Limb (tissue), 2 donors: ENCODE results near the gene EFHC2.

Experiments
- DNase-seq, 2 donors: peaks; one replicate each; pipeline ENCODE4 v3.0.0-alpha.2; 2016; ENCODE audit errors: extremely low spot score in 2 of 2

The EFHC2 gene

GRCh38 chrX:44156726-44157125 is 186.7 kb downstream of the EFHC2 start:
- no peak for DNase-seq

- DNase-seq: no peak
Observed at GRCh38 chrX:44155126-44155525, 188.3 kb downstream of the EFHC2 start.

GRCh38 chrX:44152852-44153251 is 190.6 kb downstream of the EFHC2 start:
- DNase-seq: no peak

- DNase-seq: no peak
Observed at GRCh38 chrX:44147130-44147529, 196.3 kb downstream of the EFHC2 start.

GRCh38 chrX:44144177-44144945 is 199.1 kb downstream of the EFHC2 start:
- DNase-seq: no peak

- no peak for DNase-seq
Observed at GRCh38 chrX:44143061-44143602, 200.3 kb downstream of the EFHC2 start.

GRCh38 chrX:44130189-44130588 is 213.3 kb downstream of the EFHC2 start:
- no peak for DNase-seq

GRCh38 chrX:44113337-44113736 is 230.1 kb downstream of the EFHC2 start:
- no peak for DNase-seq

- no peak for DNase-seq
Observed at GRCh38 chrX:44106864-44107263, 236.6 kb downstream of the EFHC2 start.

- DNase-seq: no peak
Observed at GRCh38 chrX:44105228-44105913, 238.1 kb downstream of the EFHC2 start.

GRCh38 chrX:44104699-44105098 is 238.8 kb downstream of the EFHC2 start:
- no peak for DNase-seq

- no peak for DNase-seq
Observed at GRCh38 chrX:44101281-44101680, 242.2 kb downstream of the EFHC2 start.

GRCh38 chrX:44099366-44099765 is 244.1 kb downstream of the EFHC2 start:
- DNase-seq: no peak
